Tibial nerve (tissue), 4 donors: ENCODE results near the gene RPL18. TPM values are rescaled to one million over a fixed set of nuclear protein-coding genes. Genes with fewer than 3 reads are reported as not detected.

Experiments used
- DNase-seq, 2 donors: peaks; one replicate each; pipeline ENCODE4 v3.0.0-alpha.2; 2019; ENCODE audit warnings: low spot score in 2 of 2
- H3K27ac ChIP-seq, 4 donors: fragments of 200-600 bp; sonication (generic) in 3 of 4; one replicate each; pipeline ENCODE4 v1.5.1; 2017 to 2019; ENCODE audit warnings: mild to moderate bottlenecking in 1 of 4
- H3K27me3 ChIP-seq, 2 donors: fragments of 200-600 bp; sonication (generic) in 1 of 2; one replicate each; pipeline versions ENCODE4 v1.5.1 to v1.6.0; 2017 to 2019
- H3K36me3 ChIP-seq, 3 donors: fragments of 200-600 bp; sonication (generic); one replicate each; pipeline ENCODE4 v1.5.1; 2018 to 2019
- H3K4me1 ChIP-seq, 4 donors: fragments of 200-600 bp; sonication (generic) in 3 of 4; one replicate each; pipeline ENCODE4 v1.5.1; 2017 to 2019
- H3K4me3 ChIP-seq, 4 donors: fragments of 200-600 bp; sonication (generic) in 3 of 4; one replicate each; pipeline ENCODE4 v1.5.1; 2017 to 2019; ENCODE audit warnings: mild to moderate bottlenecking in 1 of 4, moderate library complexity in 1 of 4
- H3K9me3 ChIP-seq, 4 donors: fragments of 200-600 bp; sonication (generic) in 3 of 4; one replicate each; pipeline ENCODE4 v1.5.1; 2017 to 2019
- CTCF ChIP-seq, 5 experiments: fragments of 200-600 bp in 3 of 5; fragments of 450-650 bp in 2 of 5; sonication (generic) in 3 of 5; IDR thresholded peaks; one replicate each; pipeline ENCODE4 v1.5.1; 2016 to 2019; ENCODE audit warnings: antibody characterized with exemption in 5 of 5, mild to moderate bottlenecking in 3 of 5, moderate library complexity in 2 of 5
- EP300 ChIP-seq, 2 donors: sonication (generic); formaldehyde crosslinking; IDR thresholded peaks; one replicate each; pipeline ENCODE4 v1.6.1; 2017; ENCODE audit warnings: antibody characterized with exemption in 2 of 2, mild to moderate bottlenecking in 1 of 2
- POLR2A ChIP-seq, 2 donors: fragments of 450-650 bp; IDR thresholded peaks; one replicate each; pipeline ENCODE4 v1.6.1; 2017; ENCODE audit warnings: antibody characterized with exemption in 2 of 2, mild to moderate bottlenecking in 2 of 2, moderate library complexity in 2 of 2
- WGBS, 2 donors: methylation state at CpG; one replicate each; pipeline ENCODE4 v1.1.5; 2018; 5-methylcytosine and 5-hydroxymethylcytosine counted together
- total RNA-seq, 4 donors: library from RNA; depleted of rRNA; stranded (reverse); fragments of >200 nt; gene quantifications; one replicate each; pipeline ENCODE4 v1.1.0, GENCODE V29; 2016

The RPL18 gene
- total RNA-seq, 4 donors from 2014 or later, result 2,253 to 3,141 (median 2,490) TPM

- H3K9me3 ChIP-seq, result no peaks in the 10 kb centered on the region
- no peaks in the 10 kb centered on the region for H3K36me3 ChIP-seq
- no peak for DNase-seq
- 9 to 11% methylated on average over 10 of the region's 10 CpGs for WGBS, 2 donors
- H3K4me1 ChIP-seq, result peaks cover 0 to 27% (median 10%) of the 10 kb centered on the region in 4 donors
- H3K4me3 ChIP-seq, result peak overlapping the region; percentile 59 to 67 (median 66)
- H3K27me3 ChIP-seq, result no peaks in the 10 kb centered on the region
- peak overlapping the region; percentile 86 to 96 (median 91) for H3K27ac ChIP-seq
- no peak for TF ChIP-seq CTCF (IDR thresholded peaks at IDR 0.05)
- no peak for TF ChIP-seq EP300 (IDR thresholded peaks at IDR 0.05)
- no peak for TF ChIP-seq POLR2A (IDR thresholded peaks at IDR 0.05)
Observed at GRCh38 chr19:48646722-48647216, 27.8 kb upstream of the RPL18 start.

GRCh38 chr19:48646001-48646721 lies 27.2 kb upstream of the RPL18 start, which contains the start of gene CA11:
Gene CA11, minus strand, starts transcription at chr19:48646187. Its CDS starts 555 bp downstream, at chr19:48645632.
- 0 to 1% methylated on average over 24 to 29 of the region's 33 CpGs for WGBS, 2 donors
- TF ChIP-seq EP300 (IDR thresholded peaks at IDR 0.05) (peak; percentile 72 to 77), POLR2A (IDR thresholded peaks at IDR 0.05) (peak in 1 of 2 donors; percentile 50), CTCF (IDR thresholded peaks at IDR 0.05) (peak; percentile 94 to 96 (median 94))
- peak; percentile 73 to 86 for DNase-seq

GRCh38 chr19:48645620-48646000 lies 26.6 kb upstream of the RPL18 start:
- Histone ChIP-seq H3K4me3 (peak overlapping the region; percentile 59 to 67 (median 66)), H3K4me1 (peaks cover 0 to 27% (median 10%) of the 10 kb centered on the region in 4 donors), H3K36me3 (no peaks in the 10 kb centered on the region), H3K27ac (peak overlapping the region; percentile 86 to 96 (median 91)), H3K27me3 (no peaks in the 10 kb centered on the region), H3K9me3 (no peaks in the 10 kb centered on the region)
- WGBS, 2 donors, result 0 to 2% methylated on average over 6 of the region's 6 CpGs
- DNase-seq, result no peak
- TF ChIP-seq POLR2A (IDR thresholded peaks at IDR 0.05) (no peak), CTCF (IDR thresholded peaks at IDR 0.05) (no peak), EP300 (IDR thresholded peaks at IDR 0.05) (no peak)

More at GRCh38 chr19:48646001-48646721, 27.2 kb upstream of the RPL18 start, which contains the start of gene CA11:
- no peaks in the 10 kb centered on the region for H3K27me3 ChIP-seq
- H3K4me1 ChIP-seq, result peaks cover 0 to 27% (median 10%) of the 10 kb centered on the region in 4 donors
- no peaks in the 10 kb centered on the region for H3K9me3 ChIP-seq
- peak within 1 kb of the TSS; percentile 86 to 96 (median 91) for H3K27ac ChIP-seq
- no peaks in the 10 kb centered on the region for H3K36me3 ChIP-seq
- peak within 1 kb of the TSS; percentile 59 to 67 (median 66) for H3K4me3 ChIP-seq

GRCh38 chr19:48644839-48645619 lies 26.1 kb upstream of the RPL18 start:
- TF ChIP-seq POLR2A (IDR thresholded peaks at IDR 0.05) (peak in 1 of 2 donors; percentile 41), EP300 (IDR thresholded peaks at IDR 0.05) (peak; percentile 48 to 49), CTCF (IDR thresholded peaks at IDR 0.05) (no peak)
- no peaks in the 10 kb centered on the region for H3K9me3 ChIP-seq
- WGBS, 2 donors, result 3 to 11% methylated on average over 18 to 25 of the region's 25 CpGs
- no peaks in the 10 kb centered on the region for H3K27me3 ChIP-seq
- H3K4me1 ChIP-seq, result peaks cover 0 to 27% (median 10%) of the 10 kb centered on the region in 4 donors
- peak overlapping the region; percentile 86 to 96 (median 91) for H3K27ac ChIP-seq
- H3K36me3 ChIP-seq, result no peaks in the 10 kb centered on the region
- peak; percentile 66 to 84 for DNase-seq
- H3K4me3 ChIP-seq, result peak overlapping the region; percentile 59 to 67 (median 66)
